Spleen (tissue), 11 donors: ENCODE measurements around the gene LCE1D. TPM values are rescaled to one million over a fixed set of nuclear protein-coding genes. Genes with fewer than 3 reads are reported as not detected.

ENCODE experiments used
- DNase-seq: peaks from one replicate; pipeline ENCODE4 v3.0.0-alpha.2; 2020
- H3K27ac ChIP-seq, 8 donors: fragments of 200-600 bp; sonication (generic) in 7 of 8; 1 replicate in 4 of 8; 2 replicates in 4 of 8; pipeline versions ENCODE4 v1.5.0 to v1.8.0; 2016 to 2021; ENCODE audit warnings: inconsistent platforms in 4 of 8, mild to moderate bottlenecking in 4 of 8, moderate library complexity in 1 of 8
- H3K27me3 ChIP-seq, 7 donors: fragments of 200-600 bp; sonication (generic) in 6 of 7; replicated peaks in 1 of 7; 1 replicate in 4 of 7; 2 replicates in 3 of 7; pipeline versions ENCODE4 v1.5.0 to v1.8.0; 2016 to 2021; ENCODE audit warnings: inconsistent platforms in 3 of 7, mild to moderate bottlenecking in 1 of 7
- H3K36me3 ChIP-seq, 6 donors: fragments of 200-600 bp; sonication (generic) in 5 of 6; 1 replicate in 4 of 6; 2 replicates in 2 of 6; pipeline versions ENCODE4 v1.5.0 to v1.8.0; 2016 to 2021; ENCODE audit warnings: inconsistent platforms in 2 of 6
- H3K4me1 ChIP-seq, 6 donors: fragments of 200-600 bp; sonication (generic) in 5 of 6; 1 replicate in 3 of 6; 2 replicates in 3 of 6; pipeline versions ENCODE4 v1.5.0 to v1.8.0; 2016 to 2021; ENCODE audit warnings: inconsistent platforms in 3 of 6
- H3K4me3 ChIP-seq, 8 donors: fragments of 200-600 bp; sonication (generic) in 7 of 8; 1 replicate in 4 of 8; 2 replicates in 4 of 8; pipeline versions ENCODE4 v1.5.0 to v1.8.0; 2016 to 2021; ENCODE audit warnings: inconsistent platforms in 4 of 8, mild to moderate bottlenecking in 4 of 8, moderate library complexity in 2 of 8
- H3K9me3 ChIP-seq, 8 donors: fragments of 200-600 bp; sonication (generic) in 7 of 8; 1 replicate in 4 of 8; 2 replicates in 4 of 8; pipeline versions ENCODE4 v1.5.0 to v1.8.0; 2016 to 2021; ENCODE audit warnings: inconsistent platforms in 4 of 8
- POLR2A ChIP-seq, 3 donors: fragments of 450-650 bp; IDR thresholded peaks; one replicate each; pipeline ENCODE4 v1.5.1; 2017; ENCODE audit warnings: antibody characterized with exemption in 3 of 3, mild to moderate bottlenecking in 1 of 3
- POLR2AphosphoS5 ChIP-seq, 3 donors: sonication (generic); formaldehyde crosslinking; IDR thresholded peaks; one replicate each; pipeline ENCODE4 v1.5.1; 2017; ENCODE audit warnings: antibody characterized with exemption in 3 of 3
- WGBS, 5 donors: extraction: QIAGEN DNeasy Blood & Tissue Kit in 3 of 5; methylation state at CpG; one replicate each; pipeline versions ENCODE4 v1.1.5 to v1.1.7; 2013 to 2018; 5-methylcytosine and 5-hydroxymethylcytosine counted together
- intact Hi-C: fragments of 100-400 bp; cut with DNase I; formaldehyde crosslinking; loops from one replicate; pipeline ENCODE4 v1.15.0; 2023; ENCODE audit warnings: low total_unique reads
- polyA plus RNA-seq, 3 donors: library from polyadenylated mRNA; stranded (reverse); fragments of 200-250 nt; gene quantifications; one replicate each; pipeline ENCODE4 v1.2.1, GENCODE V29; 2013
- total RNA-seq, 7 donors: library from RNA; depleted of rRNA in 3 of 7; stranded (reverse); fragments of >200 nt in 3 of 7; fragmentation: NEBNext Ultra II Directional in 4 of 7; extraction: Animal tissue kit (Norgen Biotek cat#: 25700) in 4 of 7; gene quantifications; one replicate each; pipeline versions ENCODE4 v1.1.0 to v1.2.1, GENCODE V29; 2016 to 2021
- TF ChIP-seq, protein P1 (sequence below), 11 experiments: fragments of 200-600 bp in 7 of 11; fragments of 450-650 bp in 4 of 11; sonication (generic) in 4 of 11; IDR thresholded peaks in 8 of 11; conservative IDR thresholded peaks in 3 of 11; 1 replicate in 7 of 11; 2 replicates in 4 of 11; pipeline versions ENCODE4 v1.4.0 to v1.8.0; 2016 to 2021; ENCODE audit warnings: antibody characterized with exemption in 11 of 11, inconsistent platforms in 4 of 11, mild to moderate bottlenecking in 1 of 11
- donor health status: healthy with polysubstance abuse.
- donor health status: DM: no; HTN: no; CAD: no; lungs with moderate emphysema.
- donor health status: DM: no; HTN: no; CAD: no.
- donor health status: Bipolar disorder and iron deficiency.
- donor health status: healthy.
- donor health status: DM: no; HTN: no; CAD: no.
- donor health status: DM: yes; HTN: yes; CAD: no.

LCE1D gene
- total and polyA plus RNA-seq, 10 donors: not detected

DNA sequence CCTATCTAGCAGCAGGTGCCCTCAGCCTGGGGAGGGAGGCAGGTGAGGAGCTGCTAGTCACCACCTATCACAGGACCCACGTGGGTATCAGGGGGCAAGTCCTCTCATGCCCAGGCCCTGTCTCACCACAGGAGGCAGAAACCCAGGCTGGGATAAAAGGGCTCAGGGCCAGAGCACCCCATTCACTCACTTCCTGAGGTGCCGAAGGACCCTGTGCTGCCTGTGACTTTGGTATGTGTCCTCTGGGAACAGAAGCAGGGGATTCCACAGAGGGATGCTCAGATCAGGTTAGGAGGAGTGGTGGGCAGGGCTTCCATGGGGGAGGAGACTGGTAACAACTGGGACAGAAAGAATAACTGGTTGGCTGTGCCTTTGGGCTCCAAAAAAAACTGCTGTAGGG is 10.4 kb upstream of the LCE1D start, which contains the start of gene LCE1E:
TSS of gene LCE1E (plus strand) at position 181 of the 400 bp plus-strand sequence. CDS start 1,043 bp downstream, outside the sequence.
- Histone ChIP-seq H3K27me3 (peaks cover 0 to 40% (median 0%) of the 10 kb centered on the region in 7 donors), H3K4me1 (no peaks in the 10 kb centered on the region), H3K4me3 (no peak within 1 kb of the TSS), H3K9me3 (no peaks in the 10 kb centered on the region), H3K27ac (no peak within 1 kb of the TSS), H3K36me3 (no peaks in the 10 kb centered on the region)
- intact Hi-C loops: no loop called here
- TF ChIP-seq, protein P1, sequence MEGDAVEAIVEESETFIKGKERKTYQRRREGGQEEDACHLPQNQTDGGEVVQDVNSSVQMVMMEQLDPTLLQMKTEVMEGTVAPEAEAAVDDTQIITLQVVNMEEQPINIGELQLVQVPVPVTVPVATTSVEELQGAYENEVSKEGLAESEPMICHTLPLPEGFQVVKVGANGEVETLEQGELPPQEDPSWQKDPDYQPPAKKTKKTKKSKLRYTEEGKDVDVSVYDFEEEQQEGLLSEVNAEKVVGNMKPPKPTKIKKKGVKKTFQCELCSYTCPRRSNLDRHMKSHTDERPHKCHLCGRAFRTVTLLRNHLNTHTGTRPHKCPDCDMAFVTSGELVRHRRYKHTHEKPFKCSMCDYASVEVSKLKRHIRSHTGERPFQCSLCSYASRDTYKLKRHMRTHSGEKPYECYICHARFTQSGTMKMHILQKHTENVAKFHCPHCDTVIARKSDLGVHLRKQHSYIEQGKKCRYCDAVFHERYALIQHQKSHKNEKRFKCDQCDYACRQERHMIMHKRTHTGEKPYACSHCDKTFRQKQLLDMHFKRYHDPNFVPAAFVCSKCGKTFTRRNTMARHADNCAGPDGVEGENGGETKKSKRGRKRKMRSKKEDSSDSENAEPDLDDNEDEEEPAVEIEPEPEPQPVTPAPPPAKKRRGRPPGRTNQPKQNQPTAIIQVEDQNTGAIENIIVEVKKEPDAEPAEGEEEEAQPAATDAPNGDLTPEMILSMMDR (IDR thresholded peaks at IDR 0.05 in 8 of 11, conservative IDR thresholded peaks at IDR 0.05 in 3 of 11): no peak
- no peak for DNase-seq
- 25 to 50% (median 40%) methylated on average over 2 of the region's 2 CpGs for WGBS, 5 donors

DNA sequence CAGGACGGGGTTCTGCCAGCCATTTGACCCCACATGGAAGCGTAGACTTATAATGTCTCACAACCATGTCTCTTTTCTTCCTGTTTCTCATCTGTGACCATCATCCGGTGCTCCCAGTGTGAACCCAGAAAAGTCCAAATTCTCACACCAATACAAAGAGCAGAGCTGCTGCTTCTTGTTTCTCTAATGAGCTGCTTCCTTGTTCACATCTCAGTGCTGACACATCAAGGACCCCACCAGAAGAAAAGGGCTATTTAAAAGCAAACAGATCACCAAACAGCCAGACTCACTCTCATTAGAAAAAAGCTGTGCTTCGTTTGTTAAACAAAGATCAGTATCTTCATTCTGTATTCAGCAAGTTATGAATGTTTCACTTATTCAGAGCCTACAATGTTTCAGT is 835 bp upstream of the LCE1D start:
- H3K4me3 ChIP-seq: no peak overlapping the region
- 49 to 64% (median 59%) methylated on average over 4 of the region's 4 CpGs for WGBS, 5 donors
- TF ChIP-seq, protein P1 (IDR thresholded peaks at IDR 0.05 in 8 of 11, conservative IDR thresholded peaks at IDR 0.05 in 3 of 11): no peak
- TF ChIP-seq POLR2A (IDR thresholded peaks at IDR 0.05): no peak
- no peak for TF ChIP-seq POLR2AphosphoS5 (IDR thresholded peaks at IDR 0.05)
- DNase-seq: no peak
- H3K4me1 ChIP-seq: no peaks in the 10 kb centered on the region
- no peak overlapping the region for H3K27ac ChIP-seq
- H3K9me3 ChIP-seq: no peaks in the 10 kb centered on the region
- H3K27me3 ChIP-seq: peaks cover 0 to 10% (median 0%) of the 10 kb centered on the region in 7 donors
- H3K36me3 ChIP-seq: no peaks in the 10 kb centered on the region
- intact Hi-C loops: no loop called here

DNA sequence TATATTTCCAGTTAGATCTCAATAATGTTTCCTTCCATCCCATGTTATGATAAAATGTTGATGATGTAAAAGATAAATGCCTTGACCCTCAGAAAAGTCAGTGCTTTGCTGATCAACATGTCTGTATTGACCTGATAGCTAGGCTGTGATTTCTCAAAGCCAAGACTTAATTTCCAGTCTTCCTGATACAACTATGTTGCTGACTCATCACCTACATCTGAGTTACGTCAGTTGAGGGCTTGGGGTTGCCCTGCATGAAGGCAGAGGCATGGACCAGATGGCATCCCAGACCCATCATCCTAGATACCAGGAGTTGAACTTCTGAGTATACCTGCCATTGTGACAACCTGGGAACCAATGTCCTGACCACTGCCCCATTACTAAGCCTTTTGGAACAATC is 4.8 kb downstream of the LCE1D start:
- Histone ChIP-seq H3K36me3 (no peaks in the 10 kb centered on the region), H3K27me3 (peaks cover 0 to 25% (median 0%) of the 10 kb centered on the region in 7 donors), H3K4me1 (no peaks in the 10 kb centered on the region), H3K27ac (no peak overlapping the region), H3K9me3 (no peaks in the 10 kb centered on the region), H3K4me3 (no peak overlapping the region)
- WGBS, 5 donors: 57 to 71% (median 59%) methylated on average over 1 of the region's 1 CpG
- intact Hi-C loops: no loop called here
- DNase-seq: no peak
- TF ChIP-seq, protein P1 (IDR thresholded peaks at IDR 0.05 in 8 of 11, conservative IDR thresholded peaks at IDR 0.05 in 3 of 11): no peak
- TF ChIP-seq POLR2AphosphoS5 (IDR thresholded peaks at IDR 0.05) (no peak), POLR2A (IDR thresholded peaks at IDR 0.05) (no peak)

DNA sequence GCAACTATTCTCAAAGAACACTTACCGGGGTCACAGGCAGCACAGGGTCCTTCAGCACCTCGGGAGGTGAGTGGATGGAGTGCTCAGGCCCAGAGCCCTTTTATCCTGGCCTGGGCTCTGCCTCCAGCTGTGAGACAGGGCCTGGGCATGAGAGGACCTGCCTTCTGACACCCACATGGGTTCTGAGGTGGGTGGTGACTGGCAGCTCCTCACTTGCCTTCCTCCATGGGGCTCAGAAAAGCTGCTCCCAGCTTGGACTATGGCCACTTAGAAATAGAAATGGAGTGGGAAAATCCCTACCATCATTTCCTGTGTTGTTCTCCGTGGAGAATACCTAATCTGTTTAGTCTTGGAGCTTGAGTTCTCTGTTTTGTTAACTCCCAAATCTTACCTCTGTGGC is 10.1 kb downstream of the LCE1D start, which contains the start of gene LCE1C:
TSS of gene LCE1C (minus strand) at position 76 of the 400 bp plus-strand sequence. CDS start 1,173 bp downstream, outside the sequence.
- WGBS, 5 donors: 49 to 69% (median 57%) methylated on average over 3 of the region's 3 CpGs
- no peak for DNase-seq
- Histone ChIP-seq H3K4me1 (no peaks in the 10 kb centered on the region), H3K27ac (no peak within 1 kb of the TSS), H3K27me3 (peaks cover 0 to 37% (median 0%) of the 10 kb centered on the region in 7 donors), H3K4me3 (no peak within 1 kb of the TSS), H3K9me3 (peaks cover 0 to 4% (median 0%) of the 10 kb centered on the region in 8 donors), H3K36me3 (no peaks in the 10 kb centered on the region)
- TF ChIP-seq, protein P1 (IDR thresholded peaks at IDR 0.05 in 8 of 11, conservative IDR thresholded peaks at IDR 0.05 in 3 of 11): no peak
- TF ChIP-seq POLR2A (IDR thresholded peaks at IDR 0.05): no peak
- no peak for TF ChIP-seq POLR2AphosphoS5 (IDR thresholded peaks at IDR 0.05)
- intact Hi-C loops: no loop called here
